GM19452 (cell line): ENCODE data around the gene MCM5.
"Not testable (repeated sequence)": the region's sequence is repeated elsewhere in the genome, so short reads cannot be mapped to it uniquely, and the experiment has no call there.

Experiments used
- ATAC-seq: cut with Tn5 transposase; IDR thresholded peaks from one replicate; pipeline ENCODE4 v1.9.1; 2021; ENCODE audit not compliant: unreplicated experiment

Gene MCM5

DNA sequence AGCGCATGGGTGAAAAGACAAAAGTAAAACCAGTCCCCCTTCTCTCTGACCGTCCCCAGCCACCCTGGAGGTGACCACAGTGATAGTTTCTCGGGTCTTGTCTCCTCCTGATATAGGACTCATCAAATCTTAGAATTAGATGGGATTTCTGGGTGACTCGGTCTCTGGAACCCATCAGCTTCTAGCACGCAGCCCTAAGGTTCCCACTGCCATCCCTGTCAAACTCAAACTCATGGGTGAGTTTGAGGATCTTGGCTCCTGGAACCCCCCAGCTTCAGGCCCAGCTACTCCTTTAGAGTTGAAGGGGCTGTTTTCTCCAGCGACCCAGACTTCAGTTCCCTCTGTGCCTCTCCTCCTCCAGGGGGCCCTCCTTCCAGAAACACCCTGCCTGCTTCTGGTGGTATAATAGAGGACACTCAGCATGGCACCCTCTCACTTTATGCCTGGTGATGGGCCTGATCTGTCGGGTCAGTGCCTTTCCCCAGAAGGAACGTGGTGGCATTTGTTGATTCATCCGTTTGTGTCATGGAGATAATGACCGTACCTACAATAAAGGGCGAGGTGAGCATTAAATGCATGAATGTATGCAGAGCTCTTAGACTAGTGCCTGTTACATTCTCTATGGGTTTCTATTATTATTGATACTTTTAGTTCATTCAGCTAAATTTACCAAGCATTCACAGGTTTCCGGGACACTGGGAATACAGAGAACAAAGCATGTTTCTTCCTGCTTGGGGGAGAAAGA, 31.7 kb downstream of the MCM5 start:
- no peak for ATAC-seq

DNA sequence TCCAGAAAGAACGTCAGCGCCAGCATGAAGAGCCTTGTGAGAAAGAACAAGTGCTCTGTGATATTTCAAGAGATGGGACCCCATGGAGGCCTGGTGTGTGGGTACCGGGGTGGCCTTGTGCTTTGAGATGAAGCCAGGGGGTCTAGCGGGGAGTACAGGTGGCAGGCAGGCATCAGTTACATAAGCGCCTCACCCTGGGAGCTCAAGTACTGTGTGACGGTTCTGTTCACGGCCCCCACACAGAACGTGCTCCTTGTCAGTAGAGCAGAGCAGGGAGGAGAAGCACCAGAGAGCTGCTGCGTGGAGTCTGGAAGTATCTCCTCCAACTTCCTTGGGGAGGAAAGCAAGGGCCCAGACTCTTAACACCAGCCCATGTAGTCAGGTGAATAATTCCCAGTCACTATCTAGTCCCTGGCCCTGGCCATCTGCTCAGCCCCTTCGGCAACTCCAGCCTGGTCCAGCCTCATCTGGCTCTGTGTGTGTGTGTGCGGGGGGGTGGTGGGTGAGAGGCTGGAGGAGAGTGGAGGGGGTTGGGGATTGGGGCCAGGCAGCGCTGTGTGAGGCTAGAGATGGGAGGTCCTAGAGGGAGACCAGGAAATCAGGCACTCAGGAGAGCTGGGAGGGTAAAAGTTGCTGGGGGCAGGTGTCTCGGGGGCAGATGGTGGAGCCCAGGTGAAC, 32.4 kb downstream of the MCM5 start:
- ATAC-seq: no peak

DNA sequence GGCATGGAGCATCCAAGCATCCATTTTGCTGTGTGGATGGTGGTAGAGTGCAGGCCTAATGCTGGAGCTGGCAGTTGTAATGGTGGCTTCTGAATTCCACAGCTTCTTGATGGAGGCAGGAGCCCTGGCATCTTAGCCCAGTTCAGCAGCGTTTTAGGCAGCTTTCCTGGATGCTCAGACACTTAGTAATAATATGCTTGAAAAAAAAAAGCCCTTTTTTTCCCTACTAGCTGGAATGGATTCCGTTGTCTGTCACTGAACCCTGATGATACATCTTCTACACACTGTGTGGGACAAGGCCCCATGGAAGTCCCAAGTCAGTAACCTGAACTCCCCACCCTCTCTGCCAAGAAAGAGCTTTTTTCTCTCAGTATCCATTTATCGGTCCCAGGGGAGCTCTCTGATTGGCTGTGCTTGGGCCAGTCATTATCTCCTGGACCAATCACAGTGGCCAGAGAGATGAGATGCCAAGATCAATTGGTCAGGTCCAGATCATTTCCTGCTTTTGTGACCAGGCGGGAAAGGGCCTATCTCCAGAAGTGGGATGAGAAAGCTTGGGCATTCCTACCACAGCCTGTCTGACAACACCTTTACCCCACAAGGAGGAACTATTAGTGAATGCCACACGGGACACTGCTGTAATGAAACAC, 34.2 kb downstream of the MCM5 start:
- no peak for ATAC-seq

DNA sequence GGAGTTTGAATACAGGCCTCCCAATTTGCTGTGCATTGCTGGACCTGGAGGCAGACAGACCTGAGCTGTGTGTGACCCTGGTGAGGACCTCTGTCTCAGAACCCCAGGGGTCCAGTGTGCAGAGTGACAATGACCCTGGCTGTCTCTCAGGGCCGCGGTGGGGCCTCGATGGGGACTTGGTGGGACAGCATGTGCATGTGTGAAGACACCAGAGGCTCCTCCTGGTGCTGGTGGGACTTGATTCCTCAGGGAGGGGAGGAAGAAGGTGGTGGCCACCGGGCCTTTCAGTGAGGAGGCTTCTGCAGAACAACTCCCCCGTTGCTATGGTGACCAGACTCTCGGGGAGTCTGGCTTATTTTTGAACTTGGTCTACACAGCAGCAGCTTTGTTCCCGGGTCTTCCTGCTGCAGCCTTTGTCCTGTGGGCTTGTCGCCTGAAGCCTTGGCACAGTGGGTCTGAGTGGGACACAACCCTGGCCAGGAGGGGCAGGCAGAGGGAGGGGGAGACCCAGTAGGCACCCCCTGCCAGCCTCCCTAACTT, 35.3 kb downstream of the MCM5 start:
- no peak for ATAC-seq

DNA sequence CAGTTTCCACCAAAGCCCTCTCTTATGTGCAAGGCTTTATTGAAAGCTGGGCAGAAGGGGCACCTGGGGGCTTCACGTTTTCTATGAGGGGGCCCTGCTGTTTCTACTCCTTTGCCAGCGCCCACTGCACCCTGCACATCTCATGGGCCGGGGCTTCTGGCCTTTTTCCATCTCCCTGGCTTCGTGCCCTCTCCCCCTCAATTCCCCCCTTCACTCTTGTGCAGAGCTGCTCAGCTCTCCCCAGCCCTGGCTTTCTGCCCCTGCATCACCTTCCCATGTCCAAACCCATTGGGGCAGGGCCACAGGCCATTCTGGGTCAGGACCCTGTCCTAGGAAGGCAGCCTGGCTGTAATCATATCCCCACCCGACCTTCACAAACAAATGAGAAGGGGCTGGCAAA, 36.5 kb downstream of the MCM5 start:
- no peak for ATAC-seq

DNA sequence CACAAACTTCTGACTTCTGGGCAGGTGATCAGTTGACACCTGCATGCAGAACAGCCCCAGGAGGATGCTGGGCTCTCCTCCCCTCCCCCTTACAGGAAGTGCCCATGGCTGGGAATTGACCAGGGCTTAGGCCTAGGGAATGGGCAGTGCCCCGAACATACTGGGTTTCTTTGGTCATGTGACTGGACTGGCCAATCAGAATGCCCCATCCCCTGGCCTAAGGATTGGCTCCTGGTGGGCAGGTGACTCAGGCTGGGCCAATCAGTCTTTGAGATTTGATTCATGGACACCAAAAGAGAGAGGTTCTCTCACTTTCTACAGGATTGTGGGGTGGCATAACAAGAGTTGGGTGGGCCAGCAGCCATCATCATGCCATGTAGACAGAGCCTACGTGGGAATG, 37.1 kb downstream of the MCM5 start:
- no peak for ATAC-seq

DNA sequence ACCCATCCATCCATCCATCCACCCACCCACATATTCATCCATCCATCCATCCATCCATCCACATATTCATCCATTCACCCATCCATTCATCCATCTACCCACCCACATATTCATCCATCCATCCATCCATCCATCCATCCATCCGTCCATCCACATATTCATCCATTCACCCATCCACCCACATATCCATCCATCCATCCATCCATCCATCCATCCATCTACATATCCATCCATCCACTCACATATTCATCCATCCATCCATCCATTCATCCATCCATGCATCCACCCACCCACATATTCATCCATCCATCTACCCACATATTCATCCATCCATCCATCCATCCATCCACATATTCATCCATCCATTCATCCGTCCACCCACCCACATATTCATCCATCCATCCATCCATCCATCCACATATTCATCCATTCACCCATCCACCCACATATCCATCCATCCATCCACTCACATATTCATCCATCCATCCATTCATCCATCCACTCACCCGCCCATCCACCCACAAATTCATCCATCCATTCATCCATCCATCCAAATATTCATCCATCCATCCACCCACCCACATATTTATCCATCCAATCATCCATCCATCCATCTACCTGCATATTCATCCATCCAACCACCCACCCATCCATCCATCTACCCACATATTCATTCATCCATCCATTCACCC, 38.9 kb downstream of the MCM5 start:
- ATAC-seq: not testable (repeated sequence)

DNA sequence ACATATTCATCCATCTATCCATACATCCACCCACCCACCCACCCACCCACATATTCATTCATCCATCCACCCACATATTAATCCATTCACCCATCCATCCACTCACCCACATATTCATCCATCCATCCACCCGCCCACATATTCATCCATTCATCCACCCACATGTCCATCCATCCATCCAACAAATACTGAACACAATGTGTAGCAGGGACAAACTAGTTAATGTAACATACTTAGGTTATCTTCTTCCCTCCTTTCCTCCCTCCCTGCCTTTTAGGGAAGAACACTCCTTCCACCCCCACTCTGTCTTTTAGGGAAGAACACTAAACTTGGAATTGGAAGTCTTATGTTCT, 39.4 kb downstream of the MCM5 start:
- no peak for ATAC-seq

DNA sequence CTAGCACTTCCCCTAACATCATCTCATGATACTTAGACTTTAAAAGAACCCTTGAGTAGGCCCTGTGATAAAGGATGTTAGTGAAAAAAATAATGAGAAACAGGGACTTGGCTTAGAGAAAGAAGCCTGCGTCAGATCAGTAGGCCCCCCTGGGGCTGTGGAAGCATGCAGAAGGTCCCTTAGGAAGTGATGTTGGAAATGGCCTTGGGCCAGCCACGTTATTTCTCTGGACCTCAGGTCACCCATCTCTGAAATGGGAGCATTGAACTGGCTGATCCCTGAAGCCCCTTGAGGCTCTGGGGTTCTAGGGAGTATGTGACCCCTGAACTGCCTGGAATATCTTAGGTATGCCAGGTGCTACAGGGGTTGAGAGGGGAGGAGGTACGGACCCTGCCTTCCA, 40.2 kb downstream of the MCM5 start:
- ATAC-seq: no peak

DNA sequence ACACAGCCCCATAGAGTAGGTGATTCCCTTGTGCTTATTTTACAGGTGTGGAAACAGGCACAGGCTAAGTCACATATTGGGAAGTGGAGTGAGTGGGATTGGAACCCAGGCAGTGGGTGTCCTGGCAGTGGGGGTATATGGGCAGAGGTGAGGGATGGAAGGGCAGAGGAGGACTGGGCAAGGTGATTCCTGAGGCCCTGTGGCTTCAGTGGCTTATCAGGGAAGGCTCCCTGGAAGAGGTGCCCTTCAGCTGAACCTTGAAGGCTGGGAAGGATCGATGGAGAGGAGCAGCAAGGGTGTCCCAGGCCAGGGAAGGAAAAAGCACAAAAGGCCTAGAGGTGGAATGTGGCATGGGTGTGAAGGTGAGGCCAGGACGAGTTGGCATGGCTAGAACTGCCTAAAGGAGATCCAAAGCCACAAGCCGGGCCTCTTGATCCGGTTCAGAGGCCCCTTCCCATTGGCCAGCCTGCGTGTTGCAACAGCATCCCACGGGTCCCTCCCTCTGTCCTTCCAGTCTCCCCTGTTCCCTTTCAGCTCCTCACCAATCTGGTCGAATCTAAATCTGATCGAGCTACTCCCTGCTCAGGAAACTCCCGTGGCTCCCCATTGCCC, 41.7 kb downstream of the MCM5 start:
- no peak for ATAC-seq

DNA sequence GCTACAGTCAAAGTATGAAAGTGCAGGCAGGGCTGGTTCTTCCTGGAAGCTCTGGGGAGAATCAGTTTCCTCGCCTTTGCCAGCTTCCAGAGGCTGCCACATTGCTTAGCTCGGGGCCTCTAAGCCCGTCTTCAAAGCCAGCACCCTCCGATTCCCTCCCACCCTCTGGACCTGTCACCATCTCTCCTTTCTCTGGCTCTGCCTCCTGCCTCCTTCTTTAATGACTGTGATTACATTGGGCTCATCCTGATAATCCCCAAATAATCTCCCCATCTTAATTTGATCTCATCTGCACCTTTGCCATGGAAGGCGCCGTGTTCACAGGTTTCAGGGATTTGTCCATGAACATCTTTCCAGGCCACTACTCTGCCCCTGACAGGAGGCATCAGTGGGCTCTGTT, 42.5 kb downstream of the MCM5 start:
- no peak for ATAC-seq

DNA sequence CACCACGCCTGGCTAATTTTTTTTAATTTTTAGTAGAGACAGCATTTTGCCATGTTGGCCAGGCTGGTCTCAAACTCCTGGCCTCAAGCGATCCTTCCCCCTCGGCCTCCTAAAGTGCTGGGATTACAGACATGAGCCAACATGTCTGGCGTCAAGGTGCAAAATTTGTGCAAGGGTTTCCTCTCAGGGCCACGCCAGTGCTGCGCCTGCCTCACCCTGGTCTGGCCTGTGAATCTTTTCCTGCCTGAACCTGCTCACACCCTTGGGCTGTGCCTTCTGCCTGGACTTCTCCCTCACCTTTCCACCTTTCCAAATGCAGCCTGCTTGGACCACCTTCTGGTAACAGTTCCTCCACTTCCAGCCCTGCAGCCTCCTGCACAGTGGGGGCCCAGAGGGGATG, 43.4 kb downstream of the MCM5 start:
- no peak for ATAC-seq

DNA sequence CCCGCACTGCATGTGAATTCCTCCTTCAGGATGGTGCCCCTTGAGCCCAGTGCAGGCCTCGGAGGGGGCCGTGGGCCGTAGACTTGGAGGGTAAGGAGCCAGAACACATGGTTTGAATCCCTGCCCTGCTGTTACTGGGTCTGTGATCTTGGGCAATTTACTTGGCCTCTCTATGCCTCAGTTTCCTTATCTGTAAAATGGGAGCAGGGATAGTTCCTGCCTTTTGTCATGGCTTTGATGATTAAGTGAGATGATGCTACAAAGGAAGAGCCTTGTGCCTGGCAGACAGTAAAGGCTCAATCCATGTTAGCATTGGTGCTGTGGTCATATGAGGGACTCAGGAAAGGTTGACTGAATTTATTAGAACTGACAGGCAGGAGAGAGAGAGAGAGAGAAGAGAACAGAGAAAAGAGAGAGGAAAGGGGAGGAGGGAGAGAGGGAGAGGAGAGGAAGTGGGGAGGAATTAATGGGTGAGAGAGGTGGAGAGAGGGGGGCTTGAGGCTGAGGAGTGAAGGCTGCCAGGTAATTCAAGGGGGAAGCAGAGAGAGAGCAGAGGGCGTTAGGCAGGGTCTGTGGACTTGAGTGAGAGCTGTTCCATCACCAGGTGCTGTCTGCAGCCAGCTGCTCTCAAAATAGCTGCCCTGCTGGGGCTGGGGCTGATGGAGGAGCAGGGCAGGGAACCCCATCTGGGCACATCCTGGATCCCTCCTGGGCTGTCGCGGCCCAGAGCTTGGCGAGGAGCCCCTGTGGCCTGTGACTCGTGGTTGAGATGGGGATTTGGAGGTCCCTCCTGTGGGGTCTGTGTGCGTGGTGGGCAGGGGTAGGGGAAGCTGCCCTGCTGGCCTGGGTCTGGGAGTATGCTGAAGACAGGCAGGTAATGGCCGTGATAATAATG, 44.1 kb downstream of the MCM5 start:
- no peak for ATAC-seq

DNA sequence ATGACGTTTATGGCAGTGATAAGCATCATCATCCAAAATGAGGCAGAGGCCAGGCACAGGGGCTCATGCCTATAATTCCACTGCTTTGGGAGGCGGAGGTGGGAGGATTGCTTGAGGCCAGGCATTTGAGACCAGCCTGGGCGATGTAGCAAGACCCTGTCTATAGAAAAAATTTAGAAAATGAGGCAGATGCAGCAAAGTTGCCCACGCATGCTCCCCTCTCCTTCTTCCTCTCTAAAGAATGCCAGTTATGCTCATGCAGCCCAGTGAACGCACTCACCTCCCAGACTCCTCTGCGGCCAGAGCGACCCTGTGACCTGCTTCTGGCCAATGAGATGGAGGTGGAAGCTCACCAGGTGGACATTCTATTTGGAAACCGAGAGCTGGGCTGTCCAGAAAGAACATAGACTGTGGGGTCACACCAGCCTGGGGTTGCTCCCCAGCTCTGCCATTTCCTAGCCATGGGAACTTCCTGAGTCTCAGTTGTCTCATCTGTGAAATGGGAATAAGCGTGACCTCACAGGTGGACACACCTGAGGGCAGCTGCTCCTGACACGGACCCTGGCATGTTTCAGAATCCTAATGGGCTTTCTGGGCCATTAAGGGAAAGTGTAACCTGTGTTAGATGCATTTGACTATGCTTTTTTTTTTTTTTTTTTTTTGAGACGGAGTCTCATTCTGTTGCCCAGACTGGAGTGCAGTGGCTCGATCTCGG, 44.9 kb downstream of the MCM5 start:
- ATAC-seq: no peak

DNA sequence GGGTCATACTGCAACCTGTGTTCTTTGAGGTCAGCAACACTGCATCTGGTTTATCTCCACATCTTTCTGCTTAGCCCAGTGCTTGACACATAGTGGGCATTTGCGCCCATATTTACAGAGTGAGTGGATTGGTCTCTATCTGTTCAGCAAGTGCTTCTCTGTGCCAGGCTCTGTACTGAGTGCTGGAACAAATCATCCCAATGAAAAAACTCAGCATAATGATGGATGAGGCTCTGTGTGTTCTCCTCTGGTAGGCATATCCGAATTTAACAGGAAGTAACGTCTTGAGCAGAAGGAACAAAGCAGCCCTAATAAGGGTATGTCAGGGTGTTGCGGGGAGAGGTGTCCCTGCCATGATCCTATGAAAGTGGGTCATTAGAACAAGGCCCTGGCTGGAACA, 46.0 kb downstream of the MCM5 start:
- ATAC-seq: no peak

DNA sequence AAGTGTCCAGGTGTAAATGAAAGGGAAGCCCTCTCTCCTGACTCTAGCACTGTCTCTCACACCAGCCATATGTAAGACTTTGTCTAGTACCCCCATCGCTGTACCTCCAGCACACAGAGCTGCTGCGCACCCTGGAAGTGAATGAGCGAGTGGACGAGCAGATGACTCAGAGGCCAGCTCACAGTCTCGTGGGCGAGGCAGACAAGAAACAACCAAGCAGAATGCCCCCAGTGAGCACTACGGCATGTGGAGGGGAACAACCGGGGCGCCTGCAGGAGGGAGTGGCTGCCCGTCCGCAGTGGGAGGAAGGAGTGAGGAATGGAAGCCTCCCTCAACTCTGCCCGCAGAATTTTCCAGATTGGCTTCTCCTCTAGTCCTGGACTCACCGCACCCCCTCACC, 46.4 kb downstream of the MCM5 start:
- ATAC-seq: no peak

DNA sequence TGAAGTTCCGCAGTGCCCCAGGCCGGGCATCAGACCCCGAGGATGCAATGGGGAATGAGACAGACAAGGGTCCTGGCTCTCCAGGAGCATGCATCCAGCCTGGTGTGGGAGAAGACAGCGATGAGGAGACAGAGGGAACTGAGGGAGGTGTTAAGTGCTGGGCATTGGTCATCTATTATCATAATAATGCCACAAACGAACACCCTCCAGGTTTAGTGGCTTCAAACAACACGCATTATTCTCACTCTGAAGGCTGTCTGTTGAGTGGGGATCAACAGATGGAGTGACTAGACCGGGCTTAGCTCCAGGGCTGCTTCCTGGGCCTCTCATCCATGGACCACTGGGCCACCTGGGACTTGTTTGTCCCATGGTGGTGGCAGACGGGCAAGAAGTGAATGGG, 48.6 kb downstream of the MCM5 start:
- ATAC-seq: no peak

DNA sequence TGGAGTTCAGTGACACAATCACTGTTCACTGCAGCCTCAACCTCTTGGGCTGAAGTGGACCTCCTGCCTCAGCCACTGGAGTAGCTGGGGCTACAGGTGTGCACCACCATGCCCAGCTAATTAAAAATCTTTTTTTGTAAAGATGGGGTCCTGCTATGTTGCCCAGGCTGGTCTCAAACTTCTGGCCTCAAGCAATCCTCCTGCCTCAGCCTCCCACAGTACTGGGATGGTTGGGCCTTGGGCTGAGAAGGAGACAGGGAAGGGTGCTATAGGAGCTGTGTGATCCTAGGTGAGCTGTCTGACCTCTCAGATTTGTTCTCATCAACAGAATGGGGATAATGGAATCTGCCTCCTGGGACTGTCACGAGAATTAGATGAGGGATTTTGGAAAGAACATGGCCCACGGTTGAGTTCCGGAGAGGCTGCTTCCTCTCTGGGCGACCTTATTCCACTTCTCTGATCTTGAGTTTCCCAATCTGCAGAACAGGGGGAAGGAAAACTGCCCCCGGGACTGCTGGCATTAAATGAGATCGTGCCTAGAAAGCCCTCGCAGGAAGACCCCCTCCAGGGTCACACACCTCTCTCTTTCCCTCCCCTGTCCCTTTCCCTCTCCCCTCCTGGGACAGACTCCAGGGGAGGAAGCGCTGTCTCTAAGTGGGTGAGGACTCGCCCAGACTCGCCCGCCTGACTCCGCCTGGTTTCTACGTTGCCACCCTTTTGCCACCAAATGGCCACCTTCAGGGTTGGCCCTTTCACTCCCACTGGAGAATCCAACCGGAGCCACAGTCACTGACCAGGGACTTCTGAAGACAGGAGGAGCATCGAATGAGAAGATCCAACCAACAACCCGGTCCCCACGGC, 50.1 kb downstream of the MCM5 start:
- no peak for ATAC-seq
